NCI-H2029 (cell line): ENCODE measurements around the gene ROR1.

ENCODE experiments used
- DNase-seq: peaks from one replicate; lab custom pipeline; 2025; lab: John Stamatoyannopoulos, UW

Gene ROR1

GRCh38 chr1:64140596-64140995 is 366.8 kb downstream of the ROR1 start:
- no peak for DNase-seq

GRCh38 chr1:64147045-64147724 is 373.4 kb downstream of the ROR1 start:
- DNase-seq: no peak

DNA sequence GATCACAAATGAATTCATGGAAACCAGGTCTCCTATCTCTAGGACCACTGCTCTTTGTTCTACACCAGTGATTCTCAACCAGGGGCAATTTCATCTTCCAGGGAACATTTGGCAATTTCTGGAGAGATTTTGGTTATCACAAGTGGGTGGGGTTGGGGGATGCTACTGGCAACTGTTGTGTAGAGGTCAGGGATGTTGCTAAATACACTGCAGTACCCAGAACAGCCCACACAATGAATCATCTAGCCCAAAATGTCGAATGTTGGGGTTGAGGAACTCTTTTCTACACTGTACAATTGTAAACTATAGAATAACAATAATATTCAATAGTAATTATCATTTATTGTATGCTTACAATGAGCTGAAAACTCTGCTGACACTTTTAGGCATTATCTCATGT is 373.9 kb downstream of the ROR1 start:
- DNase-seq: no peak

DNA sequence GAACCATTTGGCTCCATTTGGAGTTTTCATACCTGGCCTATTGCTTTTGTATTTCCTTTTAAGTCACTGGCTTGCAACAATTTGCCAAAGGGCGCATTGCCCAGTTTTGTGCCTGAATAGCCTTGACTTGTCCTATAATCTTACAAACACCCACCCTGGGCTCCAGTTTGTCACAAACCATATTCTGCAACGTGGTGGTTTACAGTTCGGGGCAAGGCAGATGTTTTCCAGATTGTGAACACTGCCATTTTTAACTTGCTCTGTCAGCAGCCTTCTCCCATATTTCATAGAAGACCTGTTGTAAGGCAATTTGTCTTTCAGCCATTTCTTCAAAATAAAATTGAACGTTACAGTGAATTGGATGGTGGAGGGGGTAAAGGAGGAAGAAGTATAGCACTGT is 376.4 kb downstream of the ROR1 start:
- no peak for DNase-seq

GRCh38 chr1:64150729-64151230 is 377.0 kb downstream of the ROR1 start:
- DNase-seq: no peak

DNA sequence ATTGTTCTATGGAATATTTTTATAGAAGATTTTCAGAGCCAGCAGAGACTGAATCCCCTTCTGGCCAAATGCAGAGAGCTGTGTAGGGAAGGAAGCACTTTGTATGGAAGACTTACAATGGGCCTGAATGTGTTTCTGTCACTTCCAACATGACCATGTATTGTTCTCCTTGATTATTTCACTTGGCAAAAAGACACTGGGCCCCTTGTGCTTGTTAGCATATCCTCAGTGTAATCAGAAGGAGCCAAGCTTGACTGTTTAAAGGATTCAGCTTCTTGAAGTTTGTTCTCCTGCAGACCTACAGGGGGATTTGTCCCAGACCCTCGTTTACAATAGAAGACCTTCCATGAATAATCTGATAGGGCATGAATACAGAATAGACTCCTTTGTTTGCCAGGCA is 381.5 kb downstream of the ROR1 start:
- DNase-seq: no peak

GRCh38 chr1:64161357-64161941 is 387.6 kb downstream of the ROR1 start:
- DNase-seq: no peak

GRCh38 chr1:64162151-64162550 is 388.3 kb downstream of the ROR1 start:
- peak; percentile 41 for DNase-seq

DNA sequence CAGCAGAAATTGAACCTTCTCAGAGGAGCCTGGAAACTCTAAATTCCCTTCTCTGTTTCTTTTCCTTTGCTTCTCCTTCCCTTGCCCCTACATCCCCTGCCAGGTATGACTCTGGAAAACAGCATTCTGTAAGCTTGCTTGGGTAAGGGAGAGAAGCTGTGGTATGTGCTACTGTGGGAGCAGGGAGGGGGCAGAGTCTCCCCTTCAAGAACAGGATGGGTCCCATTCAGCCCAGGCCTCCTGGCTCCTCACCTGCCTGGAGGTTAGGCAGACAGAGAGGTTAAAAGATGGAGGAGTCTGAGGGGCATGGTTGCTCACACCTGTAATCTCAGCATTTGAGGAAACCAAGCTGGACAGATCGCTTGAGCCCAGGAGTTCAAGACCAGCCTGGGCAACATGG is 389.0 kb downstream of the ROR1 start:
- no peak for DNase-seq

DNA sequence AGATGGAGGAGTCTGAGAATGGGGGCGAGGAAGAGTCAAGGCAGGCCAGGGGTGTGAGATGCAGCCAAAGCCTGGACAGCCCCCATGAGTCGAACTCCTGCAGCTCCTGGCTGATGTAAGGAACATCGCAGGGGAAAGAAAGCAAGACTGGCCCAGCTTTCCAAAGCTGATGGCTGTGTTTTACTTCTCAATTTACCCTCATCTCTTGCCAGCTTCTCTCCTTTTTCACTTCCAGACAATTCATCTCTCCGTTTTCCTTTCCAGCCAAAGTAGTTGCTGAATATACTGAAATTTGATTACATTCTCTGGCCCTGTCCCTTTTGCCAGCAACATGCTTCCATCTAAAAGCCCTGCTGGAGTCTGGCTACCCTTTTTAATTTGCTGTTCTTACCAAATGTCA is 389.6 kb downstream of the ROR1 start:
- no peak for DNase-seq

GRCh38 chr1:64163970-64164369 is 390.2 kb downstream of the ROR1 start:
- no peak for DNase-seq

GRCh38 chr1:64166629-64167028 is 392.8 kb downstream of the ROR1 start:
- DNase-seq: no peak

DNA sequence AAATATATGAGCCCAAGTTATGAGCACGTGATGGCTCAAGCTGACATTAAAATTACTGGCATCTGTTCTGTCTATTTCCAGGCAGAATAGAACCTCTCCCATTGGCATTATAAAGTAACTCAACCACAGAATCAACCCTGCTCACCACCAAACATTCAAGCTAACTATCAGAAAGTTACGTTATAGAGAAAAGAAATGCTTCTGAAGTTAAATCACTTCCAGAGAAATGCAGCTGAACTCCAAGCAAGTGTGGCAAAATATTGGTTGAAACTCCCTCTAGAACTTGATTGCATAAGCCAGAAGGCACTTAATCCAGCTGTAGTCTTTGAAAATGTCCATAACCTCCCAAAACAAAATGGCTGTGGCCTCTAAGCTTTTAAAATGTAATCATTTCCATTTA is 393.4 kb downstream of the ROR1 start:
- no peak for DNase-seq

DNA sequence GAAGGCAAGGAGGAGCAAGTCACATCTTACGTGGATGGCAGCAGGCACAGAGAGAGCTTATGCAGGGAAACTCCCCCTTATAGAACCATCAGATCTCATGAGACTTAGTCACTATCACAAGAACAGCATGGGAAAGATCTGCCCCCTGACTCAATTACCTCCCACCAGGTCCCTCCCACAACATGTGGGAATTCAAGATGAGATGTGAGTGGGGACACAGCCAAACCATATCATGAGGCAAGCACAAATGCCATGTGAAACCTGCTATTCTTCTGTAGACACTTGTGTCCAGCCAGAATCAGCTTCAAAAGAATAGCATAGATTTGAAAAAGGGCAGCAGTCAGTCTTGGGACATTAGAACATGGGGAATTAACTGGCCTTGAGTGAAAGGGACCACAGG is 397.4 kb downstream of the ROR1 start:
- DNase-seq: no peak

DNA sequence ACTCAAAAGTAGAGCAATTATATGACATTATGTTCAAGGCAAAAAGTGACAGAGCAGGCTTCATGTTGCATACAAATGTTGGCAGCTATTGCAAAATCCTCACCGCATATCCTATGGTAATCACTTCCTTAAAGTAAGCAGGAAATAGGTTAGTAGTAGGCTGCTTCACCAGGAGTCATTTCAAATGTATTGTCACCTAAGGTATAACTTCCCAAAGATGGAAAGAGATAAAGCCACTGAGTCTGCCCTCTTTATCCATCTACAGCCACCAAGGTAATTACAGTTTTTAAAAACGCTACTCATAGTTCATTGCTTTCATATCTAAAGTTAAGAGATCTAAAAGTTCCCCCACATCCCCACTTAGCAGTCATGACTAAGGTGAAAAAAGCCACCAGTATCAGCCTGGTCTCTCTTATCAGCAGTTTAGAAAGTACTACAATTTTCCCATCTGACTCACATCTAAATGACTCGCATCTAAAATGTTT is 398.0 kb downstream of the ROR1 start:
- DNase-seq: peak; percentile 53

- peak; percentile 86 for DNase-seq
These were observed 398.7 kb downstream of the ROR1 start for GRCh38 chr1:64172458-64172983.

DNA sequence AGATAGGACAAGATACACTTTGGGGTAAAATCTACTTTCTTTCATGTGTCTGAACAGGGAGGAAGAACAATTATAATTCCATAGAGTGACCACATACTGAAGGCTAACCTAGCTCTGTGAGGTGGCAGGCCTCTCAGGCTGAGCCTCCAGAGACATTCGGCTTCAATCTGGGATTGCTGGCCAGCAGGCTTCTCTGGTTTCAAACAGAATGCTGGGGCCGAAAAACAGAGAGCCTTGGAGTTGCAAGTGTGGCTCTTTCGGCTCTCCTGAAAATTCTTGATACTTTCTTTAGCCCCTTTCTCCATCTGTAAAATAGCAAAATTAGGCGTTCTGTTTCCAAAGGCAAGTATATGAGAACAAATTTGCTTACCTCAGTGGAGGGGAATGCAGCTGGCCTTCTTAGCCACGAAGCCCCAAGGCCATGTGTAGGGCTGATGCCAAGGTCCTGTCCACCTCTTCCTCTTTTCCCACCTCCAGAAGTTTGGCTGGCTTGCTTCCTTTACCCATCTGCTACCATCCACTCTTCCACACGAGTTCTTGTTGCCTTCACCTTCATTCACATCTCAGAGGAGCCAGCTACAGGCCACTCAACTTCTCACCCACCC is 399.6 kb downstream of the ROR1 start:
- no peak for DNase-seq

DNA sequence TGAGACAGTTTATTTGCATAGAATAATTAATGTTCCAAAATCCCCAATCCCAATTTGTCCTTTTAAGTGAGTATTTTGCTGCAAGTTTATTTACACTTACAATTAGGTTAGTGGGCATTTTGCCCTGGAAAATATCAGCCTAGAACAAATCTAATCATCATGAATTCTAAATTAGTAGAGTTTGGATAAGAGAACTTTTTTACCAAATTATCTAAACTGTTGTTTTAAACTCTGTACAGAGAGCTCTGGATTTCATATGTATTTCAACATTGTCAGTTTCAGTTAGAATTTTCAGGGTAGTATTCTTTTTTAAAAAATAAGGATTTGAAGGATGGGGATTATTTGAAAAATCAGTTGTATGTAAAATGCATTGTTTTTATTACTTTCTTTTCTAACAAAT is 401.8 kb downstream of the ROR1 start:
- no peak for DNase-seq

DNA sequence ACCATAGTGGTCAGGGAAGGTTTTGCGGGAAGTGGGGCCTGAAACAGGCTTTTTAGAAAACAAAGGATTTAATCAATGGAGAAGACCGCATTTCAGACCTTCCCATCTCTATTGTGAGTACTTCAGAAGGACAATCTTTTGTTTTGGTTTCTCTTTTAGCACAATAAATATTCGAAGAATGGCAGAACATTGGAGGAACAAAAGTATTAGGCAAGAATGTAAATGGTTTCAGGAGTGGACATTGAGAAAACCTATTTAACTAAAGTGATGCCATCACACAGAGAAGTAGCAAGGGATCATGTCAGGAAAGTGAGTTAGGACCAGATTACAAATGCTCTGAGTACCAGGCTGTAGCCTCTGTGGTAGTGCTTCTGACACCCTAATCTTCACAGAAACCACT is 402.8 kb downstream of the ROR1 start:
- no peak for DNase-seq

DNA sequence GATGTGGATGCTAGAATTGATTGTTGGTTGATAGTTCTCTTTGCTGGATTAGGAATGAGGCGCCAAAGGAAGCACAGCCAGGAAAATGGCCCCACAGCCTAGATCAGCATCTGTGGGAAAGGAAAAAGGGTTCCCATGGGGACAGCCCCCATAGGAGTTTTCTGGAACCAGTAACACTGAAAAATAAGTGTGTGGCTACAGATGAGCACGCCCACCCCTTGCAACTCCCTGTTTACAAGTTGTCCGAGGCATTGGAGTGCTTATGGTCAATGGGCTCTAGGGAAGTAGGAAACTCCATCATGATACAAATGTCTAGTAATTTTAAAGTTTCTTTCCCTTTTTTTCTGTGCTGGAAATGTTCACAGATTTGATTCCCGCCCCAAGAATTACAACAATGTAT is 405.8 kb downstream of the ROR1 start:
- DNase-seq: no peak

GRCh38 chr1:64182207-64182606 is 408.4 kb downstream of the ROR1 start:
- DNase-seq: no peak

DNA sequence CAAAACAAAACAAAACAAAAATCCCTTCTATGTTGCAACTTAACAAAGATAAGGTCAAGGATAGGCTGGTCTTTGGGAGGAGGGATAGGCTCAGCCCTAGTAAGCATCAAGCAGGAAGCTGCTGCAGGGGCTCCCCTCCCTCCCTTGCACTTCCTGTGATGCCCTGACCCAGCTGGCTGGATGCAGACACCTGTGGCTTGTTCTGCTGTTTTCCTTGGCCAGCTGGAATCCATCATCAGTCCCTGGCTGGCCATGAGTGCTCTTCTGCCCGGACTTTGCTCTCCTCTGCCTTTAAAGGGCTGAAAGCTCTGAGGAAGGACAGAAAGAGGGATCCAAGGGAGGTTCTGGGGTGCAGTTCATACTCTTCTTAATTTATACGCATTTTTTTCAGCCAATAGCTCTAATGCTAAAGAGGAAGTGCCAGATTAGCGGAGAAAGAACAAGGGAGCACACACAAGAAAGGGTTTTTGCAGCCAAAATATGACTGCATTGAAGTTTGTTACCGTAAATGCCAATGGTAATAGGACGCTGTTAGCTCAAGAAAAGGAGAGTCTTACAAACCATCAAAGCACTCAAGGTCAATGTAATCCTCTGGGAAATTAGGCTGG is 409.7 kb downstream of the ROR1 start:
- DNase-seq: peak; percentile 90

DNA sequence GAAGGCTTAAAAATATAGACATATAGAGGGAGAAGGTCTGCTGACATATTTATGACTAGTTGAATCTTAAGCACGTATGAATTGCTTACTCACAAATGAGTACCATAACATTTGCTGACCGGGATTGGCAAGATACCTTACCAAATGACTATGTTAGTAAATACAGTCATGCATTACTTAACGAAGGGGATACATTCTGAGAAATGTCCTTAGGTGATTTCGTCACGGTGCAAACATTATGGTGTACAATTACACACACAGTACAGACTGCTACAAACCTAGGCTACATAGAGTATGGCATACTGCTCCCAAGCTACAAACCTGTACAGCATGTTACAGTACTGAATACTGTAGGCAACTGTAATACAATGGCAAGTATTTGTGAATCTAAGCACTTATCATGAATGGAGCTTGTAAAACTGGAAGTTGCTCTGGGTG is 410.2 kb downstream of the ROR1 start:
- DNase-seq: peak; percentile 82
